ENCODE measurements around the gene ZNF775. TPM values are rescaled to one million over a fixed set of nuclear protein-coding genes. Genes with fewer than 3 reads are reported as not detected.
A peak's percentile ranks its signal among the peaks of the same experiment; 100 is the strongest.

Gene ZNF775
- polyA plus RNA-seq, 3 donors = 1.3 to 2.7 (median 1.4) TPM

DNA sequence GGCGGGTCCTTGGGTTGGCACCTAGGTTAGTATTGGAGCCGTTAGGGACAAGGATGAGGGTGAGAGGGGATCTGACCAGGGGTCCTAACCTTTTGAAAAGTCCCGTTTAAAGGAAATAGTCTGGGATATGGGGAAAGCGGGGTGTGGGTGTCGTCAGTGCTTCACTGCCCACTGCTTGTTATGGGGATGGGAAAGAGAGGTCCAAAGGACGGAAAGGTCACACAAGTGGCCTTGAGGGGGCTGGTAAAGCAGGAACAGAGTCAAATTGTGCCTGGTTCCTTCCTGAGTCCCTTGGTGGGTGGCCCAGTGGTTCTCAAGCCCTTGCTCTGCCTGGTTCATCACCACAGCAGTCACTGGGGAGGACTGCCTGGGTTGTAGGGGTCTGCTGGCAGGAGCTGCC is 2.6 kb upstream of the ZNF775 start:
- Histone ChIP-seq H3K36me3 (replicated peaks in 1 of 2; ENCODE audit: control insufficient read depth in 1 of 2, insufficient read depth in 2 of 2, low read length in 2 of 2) (peaks cover 22 to 31% of the 10 kb centered on the region in 2 donors), H3K4me1 (ENCODE audit: control insufficient read depth in 1 of 2, insufficient read depth in 2 of 2, low read length in 2 of 2) (peaks cover 30 to 35% of the 10 kb centered on the region in 2 donors), H3K4me2 (replicated peaks; ENCODE audit: extremely low read depth, low read length, poor library complexity, severe bottlenecking) (no peak overlapping the region), H4K20me1 (ENCODE audit: insufficient read depth, low read length) (peaks cover 36% of the 10 kb centered on the region), H3K9me3 (replicated peaks in 1 of 2; ENCODE audit: control insufficient read depth in 1 of 2, insufficient read depth in 1 of 2, low read length in 2 of 2) (no peaks in the 10 kb centered on the region), H3K4me3 (replicated peaks in 1 of 3; ENCODE audit: low read depth in 2 of 3, low read length in 3 of 3) (no peak overlapping the region), H3K9ac (ENCODE audit: insufficient read depth, low read length, poor library complexity, severe bottlenecking) (no peak overlapping the region), H3K27me3 (ENCODE audit: control insufficient read depth in 2 of 2, insufficient read depth in 2 of 2, low read length in 2 of 2) (no peaks in the 10 kb centered on the region), H3K27ac (ENCODE audit: low read depth in 1 of 2, low read length in 2 of 2) (peak overlapping the region in 1 of 2 donors; percentile 17), H3K79me2 (ENCODE audit: insufficient read depth, low read length) (peaks cover 48% of the 10 kb centered on the region), H2AFZ (ENCODE audit: insufficient read depth, low read depth, low read length, poor library complexity, severe bottlenecking) (no peak overlapping the region)
- no peak for DNase-seq
- Mint-ChIP-seq H3K36me3 (peaks cover 23 to 43% of the 10 kb centered on the region in 2 donors), H3K4me3 (no peak overlapping the region), H3K27me3 (ENCODE audit: low read depth in 3 of 3) (no peaks in the 10 kb centered on the region), H3K9me3 (no peaks in the 10 kb centered on the region), H3K27ac (peak overlapping the region in 5 of 7 donors; percentile 16 to 69 (median 38)), H3K4me1 (peaks cover 41% of the 10 kb centered on the region)
- WGBS (ENCODE audit: insufficient coverage) = 92% methylated on average over 6 of the region's 6 CpGs
- intact Hi-C loops (cut with micrococcal nuclease) = loop anchor here in 1 of 2 donors (10.0 kb wide), 1 partner anchor 708 kb away; the partner anchor contains the start of genes AGAP3, FASTK and TMUB1
- TF ChIP-seq, protein P1, sequence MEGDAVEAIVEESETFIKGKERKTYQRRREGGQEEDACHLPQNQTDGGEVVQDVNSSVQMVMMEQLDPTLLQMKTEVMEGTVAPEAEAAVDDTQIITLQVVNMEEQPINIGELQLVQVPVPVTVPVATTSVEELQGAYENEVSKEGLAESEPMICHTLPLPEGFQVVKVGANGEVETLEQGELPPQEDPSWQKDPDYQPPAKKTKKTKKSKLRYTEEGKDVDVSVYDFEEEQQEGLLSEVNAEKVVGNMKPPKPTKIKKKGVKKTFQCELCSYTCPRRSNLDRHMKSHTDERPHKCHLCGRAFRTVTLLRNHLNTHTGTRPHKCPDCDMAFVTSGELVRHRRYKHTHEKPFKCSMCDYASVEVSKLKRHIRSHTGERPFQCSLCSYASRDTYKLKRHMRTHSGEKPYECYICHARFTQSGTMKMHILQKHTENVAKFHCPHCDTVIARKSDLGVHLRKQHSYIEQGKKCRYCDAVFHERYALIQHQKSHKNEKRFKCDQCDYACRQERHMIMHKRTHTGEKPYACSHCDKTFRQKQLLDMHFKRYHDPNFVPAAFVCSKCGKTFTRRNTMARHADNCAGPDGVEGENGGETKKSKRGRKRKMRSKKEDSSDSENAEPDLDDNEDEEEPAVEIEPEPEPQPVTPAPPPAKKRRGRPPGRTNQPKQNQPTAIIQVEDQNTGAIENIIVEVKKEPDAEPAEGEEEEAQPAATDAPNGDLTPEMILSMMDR (IDR thresholded peaks at IDR 0.05) = no peak

GRCh38 chr7:150377196-150377595 is 1.9 kb upstream of the ZNF775 start:
- intact Hi-C loops (cut with micrococcal nuclease) = loop anchor here in 1 of 2 donors (10.0 kb wide), 1 partner anchor 708 kb away; the partner anchor contains the start of genes AGAP3, FASTK and TMUB1
- Histone ChIP-seq H3K27ac (ENCODE audit: low read depth in 1 of 2, low read length in 2 of 2) (no peak overlapping the region), H3K36me3 (replicated peaks in 1 of 2; ENCODE audit: control insufficient read depth in 1 of 2, insufficient read depth in 2 of 2, low read length in 2 of 2) (peaks cover 22 to 25% of the 10 kb centered on the region in 2 donors), H4K20me1 (ENCODE audit: insufficient read depth, low read length) (peaks cover 30% of the 10 kb centered on the region), H3K4me3 (replicated peaks in 1 of 3; ENCODE audit: low read depth in 2 of 3, low read length in 3 of 3) (no peak overlapping the region), H2AFZ (ENCODE audit: insufficient read depth, low read depth, low read length, poor library complexity, severe bottlenecking) (no peak overlapping the region), H3K4me1 (ENCODE audit: control insufficient read depth in 1 of 2, insufficient read depth in 2 of 2, low read length in 2 of 2) (peaks cover 30 to 35% of the 10 kb centered on the region in 2 donors), H3K27me3 (ENCODE audit: control insufficient read depth in 2 of 2, insufficient read depth in 2 of 2, low read length in 2 of 2) (no peaks in the 10 kb centered on the region), H3K4me2 (replicated peaks; ENCODE audit: extremely low read depth, low read length, poor library complexity, severe bottlenecking) (no peak overlapping the region), H3K79me2 (ENCODE audit: insufficient read depth, low read length) (peaks cover 46% of the 10 kb centered on the region), H3K9me3 (replicated peaks in 1 of 2; ENCODE audit: control insufficient read depth in 1 of 2, insufficient read depth in 1 of 2, low read length in 2 of 2) (no peaks in the 10 kb centered on the region), H3K9ac (ENCODE audit: insufficient read depth, low read length, poor library complexity, severe bottlenecking) (no peak overlapping the region)
- TF ChIP-seq, protein P1 (IDR thresholded peaks at IDR 0.05) = no peak
- peaks cover 41% of the 10 kb centered on the region for H3K4me1 Mint-ChIP-seq
- no peak overlapping the region for H3K4me3 Mint-ChIP-seq
- no peaks in the 10 kb centered on the region for H3K9me3 Mint-ChIP-seq
- peak in 2 of 3 donors; percentile 24 to 57 for DNase-seq
- 36% methylated on average over 1 of the region's 3 CpGs for WGBS (ENCODE audit: insufficient coverage)
- peak overlapping the region in 6 of 7 donors; percentile 11 to 86 (median 58) for H3K27ac Mint-ChIP-seq
- H3K27me3 Mint-ChIP-seq (ENCODE audit: low read depth in 3 of 3) = peaks cover 0 to 1% (median 0%) of the 10 kb centered on the region in 3 donors
- peaks cover 21 to 41% of the 10 kb centered on the region in 2 donors for H3K36me3 Mint-ChIP-seq
